Neural cell (in vitro differentiated cells): ENCODE data around the gene DEGS2.
"Not testable (repeated sequence)": the region's sequence is repeated elsewhere in the genome, so short reads cannot be mapped to it uniquely, and the experiment has no call there.

ENCODE experiments used
- EP300 ChIP-seq: fragments of 450-650 bp; conservative IDR thresholded peaks from 2 replicates; pipeline ENCODE4 v1.6.1; 2014; ENCODE audit warnings: antibody characterized with exemption, mild to moderate bottlenecking, moderate library complexity; ENCODE audit not compliant: poor library complexity, severe bottlenecking
- POLR2AphosphoS5 ChIP-seq: IDR thresholded peaks from 2 replicates; pipeline ENCODE4 v1.6.1; 2012
- SMC3 ChIP-seq: fragments of 450-650 bp; conservative IDR thresholded peaks from 2 replicates; pipeline ENCODE4 v1.6.1; 2014; ENCODE audit warnings: antibody characterized with exemption, mild to moderate bottlenecking, moderate library complexity; ENCODE audit not compliant: poor library complexity
- TF ChIP-seq, protein P1 (sequence below): fragments of 450-650 bp; IDR thresholded peaks from 2 replicates; pipeline ENCODE4 v1.5.1; 2014; ENCODE audit warnings: antibody characterized with exemption, mild to moderate bottlenecking, moderate library complexity; ENCODE audit not compliant: poor library complexity, severe bottlenecking

DNA sequence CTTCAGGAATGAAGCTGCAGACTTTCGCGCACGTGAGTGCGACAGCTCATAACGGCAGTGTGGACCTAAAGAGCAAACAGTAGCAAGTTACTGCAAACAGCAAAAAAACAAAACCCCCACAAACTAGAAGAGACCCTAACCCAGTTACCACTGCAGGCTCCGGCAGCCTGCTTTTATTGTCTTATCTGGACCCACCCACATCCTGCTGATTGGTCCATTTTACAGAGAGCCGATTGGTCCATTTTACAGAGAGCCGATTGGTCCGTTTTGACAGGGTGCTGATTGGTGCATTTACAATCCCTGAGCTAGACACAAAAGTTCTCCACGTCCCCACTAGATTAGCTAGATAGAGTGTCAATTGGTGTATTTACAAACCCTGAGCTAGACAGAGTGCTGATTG is 48.1 kb upstream of the DEGS2 start:
- TF ChIP-seq, protein P1, sequence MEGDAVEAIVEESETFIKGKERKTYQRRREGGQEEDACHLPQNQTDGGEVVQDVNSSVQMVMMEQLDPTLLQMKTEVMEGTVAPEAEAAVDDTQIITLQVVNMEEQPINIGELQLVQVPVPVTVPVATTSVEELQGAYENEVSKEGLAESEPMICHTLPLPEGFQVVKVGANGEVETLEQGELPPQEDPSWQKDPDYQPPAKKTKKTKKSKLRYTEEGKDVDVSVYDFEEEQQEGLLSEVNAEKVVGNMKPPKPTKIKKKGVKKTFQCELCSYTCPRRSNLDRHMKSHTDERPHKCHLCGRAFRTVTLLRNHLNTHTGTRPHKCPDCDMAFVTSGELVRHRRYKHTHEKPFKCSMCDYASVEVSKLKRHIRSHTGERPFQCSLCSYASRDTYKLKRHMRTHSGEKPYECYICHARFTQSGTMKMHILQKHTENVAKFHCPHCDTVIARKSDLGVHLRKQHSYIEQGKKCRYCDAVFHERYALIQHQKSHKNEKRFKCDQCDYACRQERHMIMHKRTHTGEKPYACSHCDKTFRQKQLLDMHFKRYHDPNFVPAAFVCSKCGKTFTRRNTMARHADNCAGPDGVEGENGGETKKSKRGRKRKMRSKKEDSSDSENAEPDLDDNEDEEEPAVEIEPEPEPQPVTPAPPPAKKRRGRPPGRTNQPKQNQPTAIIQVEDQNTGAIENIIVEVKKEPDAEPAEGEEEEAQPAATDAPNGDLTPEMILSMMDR = not testable (repeated sequence)
- not testable (repeated sequence) for TF ChIP-seq POLR2AphosphoS5, EP300, SMC3
